ENCODE measurements around the gene GAB2.

- no peak for TF ChIP-seq MAZ (IDR thresholded peaks at IDR 0.05; ENCODE audit: borderline replicate concordance, low read depth, low read length)
- TF ChIP-seq, protein P1, sequence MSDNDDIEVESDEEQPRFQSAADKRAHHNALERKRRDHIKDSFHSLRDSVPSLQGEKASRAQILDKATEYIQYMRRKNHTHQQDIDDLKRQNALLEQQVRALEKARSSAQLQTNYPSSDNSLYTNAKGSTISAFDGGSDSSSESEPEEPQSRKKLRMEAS (IDR thresholded peaks at IDR 0.05) = no peak
- no peak for TF ChIP-seq SREBF2 (IDR thresholded peaks at IDR 0.05)
- TF ChIP-seq CTCF (IDR thresholded peaks at IDR 0.05) = no peak
- TF ChIP-seq ZFP36 (IDR thresholded peaks at IDR 0.05; ENCODE audit: borderline replicate concordance, partially characterized antibody) = no peak
- TF ChIP-seq, protein P2, sequence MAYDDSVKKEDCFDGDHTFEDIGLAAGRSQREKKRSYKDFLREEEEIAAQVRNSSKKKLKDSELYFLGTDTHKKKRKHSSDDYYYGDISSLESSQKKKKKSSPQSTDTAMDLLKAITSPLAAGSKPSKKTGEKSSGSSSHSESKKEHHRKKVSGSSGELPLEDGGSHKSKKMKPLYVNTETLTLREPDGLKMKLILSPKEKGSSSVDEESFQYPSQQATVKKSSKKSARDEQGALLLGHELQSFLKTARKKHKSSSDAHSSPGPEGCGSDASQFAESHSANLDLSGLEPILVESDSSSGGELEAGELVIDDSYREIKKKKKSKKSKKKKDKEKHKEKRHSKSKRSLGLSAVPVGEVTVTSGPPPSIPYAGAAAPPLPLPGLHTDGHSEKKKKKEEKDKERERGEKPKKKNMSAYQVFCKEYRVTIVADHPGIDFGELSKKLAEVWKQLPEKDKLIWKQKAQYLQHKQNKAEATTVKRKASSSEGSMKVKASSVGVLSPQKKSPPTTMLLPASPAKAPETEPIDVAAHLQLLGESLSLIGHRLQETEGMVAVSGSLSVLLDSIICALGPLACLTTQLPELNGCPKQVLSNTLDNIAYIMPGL (CRISPR knock-in tag; IDR thresholded peaks at IDR 0.05; ENCODE audit: borderline replicate concordance) = no peak
- TF ChIP-seq GATA3 (IDR thresholded peaks at IDR 0.05; ENCODE audit: borderline replicate concordance) = no peak
- TF ChIP-seq RARB (CRISPR knock-in tag; IDR thresholded peaks at IDR 0.05) = no peak
Measured at GRCh38 chr11:78347956-78348355, 69.7 kb downstream of the GAB2 start.
